ENCODE results near the gene RNF145.
"Not testable (repeated sequence)": the region's sequence is repeated elsewhere in the genome, so short reads cannot be mapped to it uniquely, and the experiment has no call there.

RNF145 gene, protein sequence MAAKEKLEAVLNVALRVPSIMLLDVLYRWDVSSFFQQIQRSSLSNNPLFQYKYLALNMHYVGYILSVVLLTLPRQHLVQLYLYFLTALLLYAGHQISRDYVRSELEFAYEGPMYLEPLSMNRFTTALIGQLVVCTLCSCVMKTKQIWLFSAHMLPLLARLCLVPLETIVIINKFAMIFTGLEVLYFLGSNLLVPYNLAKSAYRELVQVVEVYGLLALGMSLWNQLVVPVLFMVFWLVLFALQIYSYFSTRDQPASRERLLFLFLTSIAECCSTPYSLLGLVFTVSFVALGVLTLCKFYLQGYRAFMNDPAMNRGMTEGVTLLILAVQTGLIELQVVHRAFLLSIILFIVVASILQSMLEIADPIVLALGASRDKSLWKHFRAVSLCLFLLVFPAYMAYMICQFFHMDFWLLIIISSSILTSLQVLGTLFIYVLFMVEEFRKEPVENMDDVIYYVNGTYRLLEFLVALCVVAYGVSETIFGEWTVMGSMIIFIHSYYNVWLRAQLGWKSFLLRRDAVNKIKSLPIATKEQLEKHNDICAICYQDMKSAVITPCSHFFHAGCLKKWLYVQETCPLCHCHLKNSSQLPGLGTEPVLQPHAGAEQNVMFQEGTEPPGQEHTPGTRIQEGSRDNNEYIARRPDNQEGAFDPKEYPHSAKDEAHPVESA

DNA sequence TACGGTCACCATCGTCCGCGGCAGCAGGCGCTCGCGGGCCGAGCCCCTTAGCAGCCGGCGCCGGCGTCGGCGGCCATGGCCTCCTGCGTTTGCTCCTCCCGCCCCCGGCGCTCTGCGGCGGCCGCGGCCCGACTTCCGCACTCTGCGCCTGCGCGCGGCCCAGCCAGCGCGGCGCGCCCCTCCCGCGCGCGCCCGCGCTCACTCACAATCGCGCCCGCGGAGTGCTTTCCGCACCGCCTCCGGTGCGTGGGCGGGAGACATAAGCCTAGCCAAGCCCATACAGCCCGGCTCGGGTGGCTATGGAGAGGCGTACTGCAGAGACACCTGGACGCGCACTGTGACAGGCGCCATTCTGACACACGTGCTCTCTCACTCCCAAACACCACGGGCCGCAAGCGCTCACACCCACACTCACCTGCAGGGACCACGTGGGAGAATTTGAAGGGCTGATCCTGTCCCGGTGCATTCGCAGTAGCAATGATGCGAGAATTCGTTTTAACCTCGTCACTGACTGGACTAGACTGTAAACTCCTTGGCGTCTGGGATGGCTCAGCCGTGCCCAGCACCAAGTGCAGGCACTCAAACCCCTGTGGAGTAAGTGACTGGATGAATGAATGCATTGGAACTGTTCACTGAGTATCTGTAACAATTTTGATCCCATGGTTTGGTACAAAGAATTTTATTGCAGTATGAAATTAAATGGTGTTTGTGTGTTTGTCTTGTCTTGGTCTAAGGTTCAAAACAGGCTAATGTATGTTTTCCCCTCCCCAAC lies at the start of gene RNF145:
Gene RNF145 (minus strand): TSS at position 116 of the 772 bp plus-strand sequence. CDS start 5,936 bp downstream, outside the sequence.
- peak; percentile 76 for DNase-seq

DNA sequence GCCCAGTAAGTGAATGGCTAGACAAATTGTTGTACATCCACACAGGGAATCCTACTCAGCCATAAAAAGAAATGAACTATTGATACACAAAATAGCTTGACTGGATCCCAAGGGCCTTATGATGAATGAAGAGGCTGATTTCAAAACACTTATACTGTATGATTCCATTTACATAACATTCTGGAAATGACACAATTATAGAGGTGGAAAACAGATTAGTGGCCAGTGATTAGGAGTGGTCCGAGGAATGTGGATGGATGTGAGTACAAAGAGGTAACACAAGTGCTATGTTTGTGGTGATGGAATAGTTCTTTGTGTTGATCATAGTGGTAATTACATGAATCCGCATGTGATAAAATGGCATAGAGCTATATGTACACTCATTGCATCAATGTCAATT lies 49.0 kb upstream of the RNF145 start:
- DNase-seq, result no peak

DNA sequence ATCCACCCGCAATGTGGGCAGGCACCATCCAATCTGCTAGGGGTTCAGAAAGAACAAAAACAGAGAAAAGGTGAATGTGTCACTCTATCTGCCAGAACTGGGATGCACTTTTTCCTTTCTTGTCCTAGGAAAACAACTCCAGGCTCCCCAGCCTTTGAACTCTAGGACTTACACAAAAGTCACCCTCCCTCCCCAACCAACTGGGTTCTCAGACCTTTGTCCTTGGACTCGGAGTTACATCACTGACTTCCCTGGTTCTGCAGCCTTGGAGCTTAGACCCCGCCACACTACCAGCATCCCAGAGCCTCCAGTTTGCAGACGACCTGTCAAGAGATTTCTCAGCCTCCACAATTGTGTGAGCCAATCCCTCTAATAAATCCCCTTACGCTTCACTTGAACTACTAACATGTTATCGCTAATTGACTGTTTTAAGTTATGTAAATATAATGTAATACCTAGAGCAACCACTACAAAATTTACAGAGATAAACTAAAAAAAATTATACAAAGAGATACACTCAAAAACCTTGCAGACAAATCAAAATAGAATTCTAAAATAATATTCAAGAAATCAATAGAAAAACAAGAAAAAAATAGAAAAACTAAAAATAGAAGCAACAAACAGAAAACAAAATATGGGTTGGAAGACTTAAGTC lies 48.4 kb upstream of the RNF145 start:
- no peak for DNase-seq

DNA sequence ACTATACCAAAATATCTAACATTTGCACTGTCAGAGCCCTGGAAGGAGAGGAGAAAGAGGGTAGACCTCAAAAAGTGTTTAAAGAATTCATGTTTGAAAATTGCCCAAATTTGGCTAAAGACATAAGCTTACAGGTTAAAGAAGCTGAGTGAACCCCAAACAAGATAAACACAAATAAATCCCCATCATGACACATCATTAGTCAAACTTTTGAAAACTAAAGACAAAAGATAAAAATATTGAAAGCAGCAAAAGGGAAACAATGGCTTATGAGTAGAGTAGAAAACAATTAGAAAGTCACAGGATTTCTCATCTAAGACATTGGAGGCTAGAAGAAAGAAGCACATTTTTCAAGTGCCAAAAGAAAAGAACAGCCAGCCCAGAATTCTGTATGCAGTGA lies 47.7 kb upstream of the RNF145 start:
- DNase-seq, result peak; percentile 15

DNA sequence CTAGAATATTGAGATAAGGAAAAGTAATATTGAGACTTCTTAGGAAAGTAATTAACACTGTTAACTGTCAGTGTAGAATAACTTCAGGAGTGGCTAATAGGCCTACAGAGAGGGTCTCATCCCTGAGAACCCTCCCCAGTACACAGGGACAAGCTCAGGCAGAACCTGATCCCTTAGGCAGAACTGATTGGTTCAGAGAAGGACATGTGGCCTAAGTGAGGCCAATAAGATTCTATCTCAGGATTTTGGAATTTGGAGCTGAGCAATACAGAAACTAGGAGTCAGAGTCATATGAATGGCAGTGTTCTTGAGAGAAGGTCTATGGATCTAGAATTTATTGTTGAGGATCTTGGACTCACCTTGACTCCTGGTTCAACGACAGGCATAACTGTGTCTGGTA lies 42.8 kb upstream of the RNF145 start:
- DNase-seq, result no peak

DNA sequence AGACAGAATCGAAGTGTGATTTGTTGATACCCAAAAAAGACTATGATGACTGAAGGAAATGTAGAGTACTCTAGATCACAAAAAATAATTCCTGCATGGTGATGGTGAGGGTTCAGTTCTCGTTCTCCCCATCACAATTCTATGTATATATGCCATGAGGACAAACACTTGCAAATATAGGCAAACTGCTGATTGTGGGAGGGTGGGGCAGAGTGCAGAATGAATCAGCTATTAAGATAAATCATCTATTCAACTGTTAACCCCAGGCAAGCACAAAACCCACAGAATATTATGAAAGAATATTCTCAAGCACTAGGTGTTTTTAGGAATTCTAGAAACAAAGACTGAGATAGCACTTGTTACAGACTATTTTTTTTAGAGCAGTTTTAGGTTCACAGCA lies 39.8 kb upstream of the RNF145 start:
- DNase-seq, result no peak

DNA sequence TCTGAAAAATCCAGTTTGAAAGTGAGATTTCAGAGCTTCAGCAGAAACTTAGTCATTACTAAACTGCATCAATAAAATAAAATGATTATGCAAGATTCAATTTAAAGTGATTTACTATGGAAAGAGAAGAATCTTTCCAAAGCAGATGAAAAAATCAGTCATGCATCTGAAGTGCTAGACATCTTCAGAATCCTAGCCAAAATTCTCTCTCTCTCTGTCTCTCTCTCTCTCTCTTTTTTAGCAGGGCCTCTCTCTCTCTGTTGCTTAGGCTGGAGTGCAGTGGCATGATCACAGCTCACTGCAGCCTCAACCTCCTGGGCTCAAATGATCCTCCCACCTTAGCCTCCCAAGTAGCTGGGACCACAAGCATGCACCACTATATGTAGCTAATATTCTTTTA lies 35.5 kb upstream of the RNF145 start:
- no peak for DNase-seq

DNA sequence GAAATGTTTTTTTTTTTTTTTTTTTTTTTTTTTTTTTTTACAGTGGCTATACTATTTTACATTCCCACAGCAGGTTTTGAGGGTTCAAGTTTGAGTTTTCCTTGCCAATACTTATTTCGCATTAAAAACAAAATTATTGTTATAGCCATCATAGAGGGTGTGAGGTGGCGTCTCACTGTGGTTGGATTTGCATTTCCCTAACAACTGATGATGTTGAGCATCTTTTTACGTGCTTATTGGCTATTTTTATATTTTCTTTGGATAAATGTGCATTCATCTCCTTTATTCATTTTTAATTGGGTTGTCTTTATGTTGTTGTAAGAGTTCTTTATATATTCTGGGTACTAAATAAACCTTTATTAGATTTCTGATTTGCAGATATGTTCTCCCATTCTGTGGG lies 34.8 kb upstream of the RNF145 start:
- DNase-seq, result no peak

DNA sequence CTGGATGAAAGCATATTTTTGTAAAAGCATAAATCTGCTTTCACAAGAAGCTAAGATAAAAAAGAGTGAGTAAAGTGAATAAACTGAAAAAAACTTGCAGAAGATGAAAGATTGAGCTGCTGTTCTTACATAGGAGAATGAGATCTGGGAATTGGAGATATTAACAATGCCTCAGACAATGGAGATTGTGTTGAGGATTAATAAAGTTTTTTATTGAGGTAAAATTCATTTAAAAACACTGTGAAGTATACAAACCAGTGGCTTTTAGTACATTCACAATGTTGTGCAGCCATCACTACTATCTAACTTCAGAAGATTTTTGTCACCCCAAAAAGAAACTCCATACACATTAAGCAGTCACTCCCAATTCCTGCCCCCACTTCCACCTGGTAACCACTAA lies 34.0 kb upstream of the RNF145 start:
- no peak for DNase-seq

DNA sequence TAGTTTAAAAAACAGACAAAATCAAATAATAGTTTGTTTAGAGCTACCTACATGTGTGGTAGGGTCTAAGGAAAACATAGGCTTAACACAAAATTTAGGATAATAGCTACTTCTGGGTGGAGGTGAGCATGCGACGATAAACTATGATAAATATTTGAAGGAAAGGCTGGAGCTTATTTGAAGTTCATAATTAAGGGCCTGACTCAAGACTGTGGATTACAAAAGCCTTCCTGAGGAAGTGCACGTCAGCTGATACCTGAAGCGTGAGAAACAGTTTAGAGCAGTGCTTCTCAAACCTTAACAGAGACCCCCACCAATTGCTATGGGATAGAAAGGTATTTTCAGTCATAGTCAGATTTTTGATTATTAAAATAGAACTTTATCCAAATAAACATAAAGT lies 33.3 kb upstream of the RNF145 start:
- DNase-seq, result no peak

DNA sequence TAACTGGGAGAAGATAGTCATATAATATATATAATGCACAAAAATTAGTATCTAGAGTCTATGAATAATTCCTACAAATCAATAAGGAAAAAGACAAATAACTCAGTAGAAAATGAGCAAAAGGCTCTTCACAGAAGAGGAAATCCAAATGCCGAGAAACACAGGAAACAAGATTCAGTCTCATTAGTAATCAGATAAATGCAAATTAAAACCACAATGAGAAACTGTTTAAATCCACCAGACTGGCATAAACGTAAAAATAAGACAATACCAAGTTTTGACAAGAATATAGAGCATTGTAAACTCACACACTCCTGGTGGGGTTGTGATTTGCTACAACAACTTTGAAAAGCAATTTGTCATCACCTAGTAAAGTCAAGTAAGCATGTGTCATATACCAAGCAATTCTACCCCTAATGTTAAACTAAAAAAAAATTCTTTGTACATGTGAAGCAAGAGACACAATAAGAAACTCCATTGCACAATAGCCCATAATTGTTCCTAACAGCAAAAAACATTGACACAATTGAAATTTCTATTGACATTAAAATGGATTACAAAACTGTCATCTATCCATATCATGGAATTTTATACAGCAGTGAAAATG lies 32.7 kb upstream of the RNF145 start:
- DNase-seq, result no peak

DNA sequence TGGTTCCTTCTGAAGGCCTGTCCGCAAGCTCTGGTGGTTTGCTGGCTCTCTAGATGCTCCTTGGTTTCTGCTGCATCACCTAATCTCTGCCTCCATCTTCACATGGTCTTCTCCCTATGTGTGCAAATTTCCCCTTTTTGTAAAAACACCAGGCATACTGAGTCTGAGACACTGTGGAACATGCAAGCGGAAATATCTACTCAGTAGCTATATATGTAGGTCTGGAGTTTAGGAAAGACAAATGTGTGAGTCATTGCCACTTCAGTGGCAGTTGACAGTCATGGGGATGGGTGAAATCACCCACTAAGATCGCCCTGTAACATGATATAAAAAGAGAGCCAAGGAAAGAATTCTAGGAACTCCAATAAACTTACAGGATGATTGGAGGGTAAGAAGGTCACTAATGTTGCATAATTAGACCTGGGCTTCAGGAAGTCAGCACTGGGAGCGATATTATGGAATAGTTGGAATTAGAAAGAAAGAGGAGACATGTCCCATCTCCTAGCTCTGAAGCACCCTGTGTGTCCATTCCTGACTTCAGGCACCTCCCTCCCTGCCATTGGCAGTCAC lies 31.0 kb upstream of the RNF145 start:
- peak; percentile 25 for DNase-seq

DNA sequence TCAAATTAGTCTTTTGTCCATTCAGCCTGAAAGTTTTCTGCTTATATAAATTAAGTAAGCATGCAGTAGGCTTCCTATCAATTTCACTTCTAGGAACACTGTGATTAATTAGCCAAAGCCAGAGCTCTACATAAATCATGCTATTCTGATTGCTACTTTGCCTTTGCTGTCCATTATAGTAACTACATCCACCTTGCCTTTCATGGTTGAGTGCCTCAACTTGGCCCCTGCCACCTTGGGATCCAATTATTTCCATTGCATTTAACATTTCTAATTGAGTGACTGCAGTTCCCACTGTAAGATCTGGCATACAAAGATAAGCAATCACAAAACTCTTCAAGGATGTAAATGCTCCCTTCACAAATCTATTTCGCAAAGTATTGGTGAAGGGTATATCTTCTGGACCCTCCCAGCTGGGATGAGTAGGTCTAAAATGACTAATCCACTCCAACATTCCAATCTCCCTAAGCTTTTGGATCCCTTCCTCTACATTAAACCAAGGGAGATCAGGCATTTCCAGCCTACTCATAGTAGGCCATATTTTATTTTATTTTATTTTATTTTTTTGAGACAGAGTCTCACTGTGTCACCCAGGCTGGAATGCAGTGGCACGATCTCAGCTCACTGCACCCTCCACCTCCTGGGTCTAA lies 26.6 kb upstream of the RNF145 start:
- not testable (repeated sequence) for DNase-seq

DNA sequence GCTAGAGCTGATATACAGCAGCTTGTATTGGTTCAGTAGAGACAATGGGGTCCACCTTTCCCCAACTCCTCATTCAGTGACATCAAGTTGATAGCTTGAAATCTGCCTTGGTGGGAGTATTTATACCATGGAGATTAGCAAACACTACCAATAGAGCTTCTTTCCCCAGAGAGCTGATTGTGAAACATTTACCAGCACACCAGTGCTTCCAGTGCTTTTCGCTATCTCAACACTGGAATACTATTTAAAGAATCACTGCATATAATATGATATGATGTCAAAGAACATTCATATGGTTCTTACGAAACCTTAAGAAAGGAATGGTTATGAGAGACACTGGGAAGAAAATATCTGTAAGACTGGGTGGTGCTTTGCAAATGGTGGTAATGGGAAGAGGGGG lies 21.8 kb upstream of the RNF145 start:
- DNase-seq, result no peak

DNA sequence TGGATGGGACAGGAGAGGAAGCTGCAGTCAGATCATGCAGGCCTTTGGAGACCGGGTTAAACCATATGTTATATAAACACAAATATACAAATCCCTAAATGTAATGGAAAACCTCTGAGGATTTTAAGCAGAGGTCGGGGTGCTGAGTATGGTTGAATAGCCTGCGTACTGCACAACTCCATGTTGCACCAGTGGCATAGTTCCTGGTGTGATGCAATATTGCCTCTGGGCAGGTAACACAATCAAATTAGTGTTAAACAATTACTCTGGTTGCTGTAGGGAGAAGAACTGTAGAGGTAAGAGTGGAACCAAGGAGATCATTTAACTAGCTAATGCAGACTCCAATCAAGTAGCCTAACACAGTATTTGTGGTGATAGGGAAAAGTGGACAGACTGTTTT lies 21.3 kb upstream of the RNF145 start:
- DNase-seq, result no peak

DNA sequence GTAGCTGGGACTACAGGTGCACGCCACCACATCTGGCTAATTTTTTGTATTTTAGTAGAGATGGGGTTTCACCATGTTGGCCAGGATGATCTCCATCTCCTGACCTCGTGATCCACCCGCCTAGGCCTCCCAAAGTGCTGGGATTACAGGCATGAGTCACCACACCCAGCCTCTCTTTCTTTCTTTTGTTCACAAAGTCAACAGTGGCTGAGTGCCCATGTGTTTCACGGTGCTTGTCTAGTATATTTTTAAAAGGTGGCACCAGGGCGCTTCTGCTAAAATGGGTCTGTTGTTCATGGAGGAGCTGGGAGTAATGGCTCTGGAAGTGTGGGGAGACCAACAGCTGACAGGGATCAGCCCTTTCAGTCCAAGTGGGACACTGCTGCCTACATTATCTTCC lies 18.7 kb upstream of the RNF145 start:
- DNase-seq, result not testable (repeated sequence)

DNA sequence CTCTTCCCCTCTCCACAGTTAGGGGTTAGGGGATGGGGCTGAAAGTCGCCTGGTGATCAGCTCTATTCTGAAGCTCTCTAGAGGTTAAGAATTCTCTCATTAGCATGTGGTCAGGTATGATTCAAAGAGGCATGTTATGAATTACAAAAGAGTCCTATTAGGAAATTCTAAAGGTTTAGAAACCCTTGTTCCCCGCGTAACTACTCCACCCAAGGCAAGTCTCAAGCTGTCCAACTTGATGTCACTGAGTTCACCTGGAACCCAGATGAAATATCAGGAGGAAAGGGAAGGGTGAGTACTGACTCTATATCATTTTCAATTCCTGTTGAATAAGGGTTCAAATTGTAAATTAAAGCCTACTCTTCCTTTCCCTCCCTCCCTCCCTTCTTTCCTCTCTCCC lies 18.1 kb upstream of the RNF145 start:
- DNase-seq, result no peak

DNA sequence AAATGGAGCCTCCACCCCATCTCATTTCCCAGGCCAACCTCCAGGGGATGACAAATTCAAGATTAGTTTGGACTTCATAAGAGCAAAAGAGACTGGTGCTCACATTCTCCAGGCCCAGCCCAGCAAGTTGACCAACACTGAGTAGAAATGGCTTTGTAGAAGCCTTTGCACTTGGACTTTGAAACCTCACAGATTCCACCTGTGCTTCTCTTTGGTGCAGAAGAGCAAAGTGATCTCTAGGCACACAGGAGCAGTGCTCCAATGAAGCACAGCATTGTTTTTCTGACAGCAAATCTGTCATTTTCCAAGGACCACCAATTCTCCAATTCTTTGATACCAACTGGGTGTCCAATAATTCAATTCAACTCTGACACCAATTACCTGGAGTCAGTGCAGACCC lies 17.1 kb upstream of the RNF145 start:
- DNase-seq, result no peak

DNA sequence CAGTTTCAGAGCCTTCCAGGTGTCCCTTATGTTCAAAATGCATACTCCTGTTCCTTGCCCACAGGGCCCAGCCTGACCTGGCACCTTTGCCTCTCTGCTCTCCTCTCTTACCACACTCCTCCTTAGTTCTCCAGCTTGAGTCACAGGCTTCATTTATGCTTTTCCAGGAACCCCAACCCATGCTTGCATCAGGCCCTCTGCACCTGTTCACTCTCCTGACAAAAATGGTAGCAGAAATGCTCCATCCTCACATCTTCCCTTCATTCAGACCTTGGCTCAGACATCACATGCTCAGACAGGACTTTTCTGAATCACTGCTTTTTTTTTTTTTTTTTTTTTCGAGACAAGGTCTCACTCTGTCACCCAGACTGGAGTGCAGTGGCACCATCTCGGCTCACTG lies 15.1 kb upstream of the RNF145 start:
- no peak for DNase-seq

DNA sequence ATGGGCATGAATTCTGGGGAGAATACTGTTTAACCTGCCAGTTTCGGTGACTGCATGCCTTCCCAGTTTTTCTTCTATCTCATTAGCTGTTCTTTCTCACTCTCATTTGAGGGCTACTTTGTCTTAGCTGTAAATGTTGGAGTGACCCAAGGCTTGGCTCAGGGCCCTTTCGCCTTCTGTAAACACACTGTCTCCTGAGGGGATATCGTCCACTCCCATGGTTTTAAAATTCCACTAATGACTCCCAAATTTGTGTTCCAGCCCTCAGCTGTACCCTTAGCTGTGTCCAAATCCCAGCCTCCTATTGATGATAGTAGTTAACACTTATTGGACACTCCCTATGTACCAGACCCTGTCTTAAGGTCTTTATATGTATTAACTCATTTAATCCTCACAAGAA lies 14.1 kb upstream of the RNF145 start:
- DNase-seq, result no peak

DNA sequence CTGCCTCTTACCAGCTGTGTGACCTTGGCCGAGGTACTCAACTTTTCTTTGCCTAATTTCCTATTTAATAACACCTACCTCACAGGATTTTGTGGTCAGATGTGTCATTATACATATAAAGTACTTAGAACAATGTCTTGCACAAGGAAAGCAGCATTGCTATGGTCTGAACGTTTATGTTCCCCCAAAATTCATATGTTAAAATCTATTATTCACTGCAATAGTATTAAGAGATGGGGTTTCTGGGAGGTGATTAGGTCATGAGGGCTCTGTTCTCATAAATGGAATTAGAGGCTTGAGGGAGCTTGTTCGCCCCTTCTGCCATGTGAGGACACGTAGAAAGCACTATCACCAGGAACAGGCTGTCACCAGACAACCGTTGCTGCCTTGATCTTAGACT lies 10.9 kb upstream of the RNF145 start:
- DNase-seq, result no peak

DNA sequence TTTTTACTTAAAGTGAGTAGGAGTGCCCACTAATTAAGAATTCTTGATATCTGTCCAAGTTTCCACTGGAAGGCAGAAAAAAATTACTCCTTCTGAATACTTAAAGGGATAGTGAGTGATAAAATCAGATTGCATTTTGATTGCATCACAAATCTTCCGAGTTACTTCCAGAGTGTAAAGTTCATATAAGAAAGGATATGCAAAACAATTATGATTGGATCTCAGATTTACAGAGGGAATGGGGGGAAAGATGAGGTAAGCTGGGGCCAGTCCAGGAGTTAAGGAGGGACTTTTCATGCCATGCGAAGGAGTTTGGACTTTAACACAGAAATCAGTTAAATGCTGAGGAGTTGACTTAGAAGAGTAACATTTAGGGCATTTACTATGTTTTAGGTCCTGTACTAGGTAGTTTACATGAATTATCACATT lies 9.3 kb upstream of the RNF145 start:
- no peak for DNase-seq

Measured in HCEC 1CT (cell line).